Pulmonary artery endothelial cell (primary cell): ENCODE data around the gene IQSEC2. TPM values are rescaled to one million over a fixed set of nuclear protein-coding genes. Genes with fewer than 3 reads are reported as not detected.

Experiments used
- DNase-seq: peaks from one replicate; pipeline ENCODE4 v3.0.0-alpha.2; 2011; ENCODE audit warnings: low read depth, low spot score
- total RNA-seq: library from RNA; depleted of rRNA; stranded (reverse); fragments of >200 nt; gene quantifications from 2 replicates; pipeline ENCODE4 v1.2.3, GENCODE V29; 2014

IQSEC2 gene
- total RNA-seq, 1 donor from 2014 or later, result 3.6 TPM

DNA sequence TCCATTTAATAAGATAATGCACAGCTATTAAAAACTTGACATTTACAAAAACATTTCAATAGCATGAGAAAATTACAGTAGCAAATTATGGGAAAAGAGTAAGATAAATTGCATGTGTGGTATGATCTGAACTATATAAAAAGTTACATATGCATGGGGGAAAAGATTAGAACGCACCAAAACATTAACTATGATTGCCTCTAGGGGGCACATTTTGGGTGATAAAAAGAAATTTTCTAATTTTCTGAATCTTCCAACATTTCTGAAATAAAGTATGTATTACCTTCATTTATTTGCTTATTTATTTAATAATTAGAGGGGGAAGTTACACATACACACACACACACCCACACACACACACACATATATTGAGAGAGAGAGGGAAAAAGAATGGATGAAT lies 36.8 kb downstream of the IQSEC2 start:
- DNase-seq, result no peak

- DNase-seq, result no peak
Observed at GRCh38 chrX:53242310-53242709, 39.1 kb downstream of the IQSEC2 start.

DNA sequence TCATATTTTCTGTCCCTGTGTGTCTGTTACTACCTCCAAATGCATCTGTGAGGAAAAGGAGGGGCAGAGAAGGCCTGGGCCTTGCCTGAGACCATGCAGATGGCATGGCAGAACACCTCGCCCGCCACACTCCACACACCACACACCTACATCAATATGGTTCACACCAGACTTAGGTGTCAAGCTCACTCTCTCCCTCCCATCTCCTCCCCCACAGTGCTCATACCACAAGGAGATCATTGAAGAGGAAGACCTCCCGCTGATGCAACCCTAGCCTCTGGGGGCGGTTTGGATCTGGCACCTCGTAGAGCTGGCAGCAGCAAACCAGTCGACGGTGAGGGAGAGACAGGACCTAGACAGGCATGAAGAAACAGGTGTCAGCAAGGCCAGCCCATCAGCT lies 39.8 kb downstream of the IQSEC2 start:
- no peak for DNase-seq

- DNase-seq, result no peak
Observed at GRCh38 chrX:53239474-53239873, 41.9 kb downstream of the IQSEC2 start.

DNA sequence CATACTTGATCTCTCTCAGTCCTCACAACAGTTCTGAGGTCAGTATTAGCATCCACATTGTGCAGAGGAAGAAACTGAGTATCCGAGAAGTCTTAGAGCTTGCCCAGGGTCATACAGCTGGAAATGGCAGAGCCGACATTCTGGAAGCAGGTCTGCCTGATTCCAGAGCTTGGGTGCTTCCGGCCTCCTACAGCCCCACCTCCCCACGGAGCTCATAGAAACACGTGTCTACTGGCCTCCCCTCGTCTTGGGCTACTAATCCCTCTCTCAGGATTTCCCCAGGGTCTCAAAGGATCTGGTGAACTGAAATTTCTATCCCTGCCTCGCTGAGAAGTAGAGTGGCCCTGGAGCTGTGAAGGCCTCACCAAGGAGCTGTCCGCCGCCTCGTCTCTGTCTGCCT lies 44.3 kb downstream of the IQSEC2 start:
- no peak for DNase-seq

GRCh38 chrX:53236025-53236679 lies 45.2 kb downstream of the IQSEC2 start:
- DNase-seq, result no peak

DNA sequence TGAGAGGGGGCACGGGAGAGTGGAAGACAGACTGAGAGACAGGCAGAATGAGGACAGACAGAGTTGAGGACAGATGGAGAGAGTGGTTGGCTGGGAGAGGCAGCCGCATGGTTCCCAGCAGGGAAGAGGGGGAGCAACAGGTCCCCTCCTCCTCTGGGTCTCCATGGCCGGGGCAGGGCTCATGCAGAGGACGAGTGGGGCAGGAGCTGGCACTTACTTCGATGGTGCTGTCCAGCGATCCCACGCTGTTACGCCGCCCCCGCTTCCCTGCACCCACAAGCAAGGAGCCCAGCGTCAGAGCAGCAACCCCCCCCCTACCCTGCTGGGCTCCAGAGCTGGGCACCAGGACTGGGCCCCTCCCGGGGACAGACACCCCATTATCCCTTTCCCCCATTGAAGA lies 45.8 kb downstream of the IQSEC2 start:
- DNase-seq, result no peak

- DNase-seq, result no peak
Observed at GRCh38 chrX:53234484-53234883, 46.9 kb downstream of the IQSEC2 start.

DNA sequence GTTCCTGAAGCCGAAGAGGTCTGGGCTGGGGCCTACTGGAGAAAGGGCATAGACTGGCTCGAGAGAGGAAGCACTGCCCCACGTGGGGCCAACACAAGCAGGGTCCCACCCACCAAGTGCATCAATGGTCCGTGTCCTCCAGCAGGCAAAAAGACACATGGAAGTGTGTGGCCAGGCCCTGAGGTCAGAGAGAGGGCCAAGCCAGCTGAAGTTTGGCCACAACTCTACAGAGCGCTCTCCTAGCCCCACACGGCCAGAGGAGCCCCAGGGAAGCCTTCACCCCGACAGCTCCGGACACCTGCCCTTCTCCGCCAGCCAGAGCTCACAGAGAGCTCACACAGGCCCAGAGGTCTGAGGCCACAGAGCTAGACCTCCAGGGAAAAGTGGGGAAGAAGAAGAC lies 47.8 kb downstream of the IQSEC2 start:
- DNase-seq, result no peak

GRCh38 chrX:53230116-53230515 lies 51.3 kb downstream of the IQSEC2 start:
- DNase-seq, result no peak

DNA sequence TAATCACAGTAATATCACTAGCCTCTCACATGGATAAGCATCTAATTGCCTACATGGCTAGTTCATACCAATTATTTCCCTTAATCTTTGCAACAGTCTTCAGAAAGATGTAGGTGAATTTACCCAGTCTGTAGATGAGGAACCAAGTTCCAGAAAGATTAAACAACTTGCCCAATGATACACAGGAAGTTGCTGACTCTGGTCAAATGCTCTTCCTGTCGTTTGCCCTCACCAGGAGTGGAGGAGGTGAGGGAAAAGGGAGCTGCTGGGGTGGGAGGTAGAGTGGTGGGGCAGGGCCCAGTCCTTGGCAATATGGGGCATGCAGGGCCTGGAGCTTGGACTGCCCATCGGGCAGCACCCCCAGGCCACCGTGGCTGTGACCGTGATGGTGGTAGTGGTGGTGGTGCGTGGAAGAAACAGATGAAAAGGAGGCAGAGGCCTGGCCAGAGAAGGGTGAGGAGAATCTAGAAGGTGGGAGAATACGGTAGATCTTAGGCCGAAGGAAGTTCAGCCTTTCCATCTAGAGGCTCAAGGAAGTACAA lies 54.1 kb downstream of the IQSEC2 start:
- no peak for DNase-seq

- DNase-seq, result peak; percentile 74
Observed at GRCh38 chrX:53224860-53225797, 56.3 kb downstream of the IQSEC2 start, which contains the start of gene KDM5C. Gene KDM5C (minus strand): TSS chrX:53225207. CDS start chrX:53224889, 318 bp downstream.

DNA sequence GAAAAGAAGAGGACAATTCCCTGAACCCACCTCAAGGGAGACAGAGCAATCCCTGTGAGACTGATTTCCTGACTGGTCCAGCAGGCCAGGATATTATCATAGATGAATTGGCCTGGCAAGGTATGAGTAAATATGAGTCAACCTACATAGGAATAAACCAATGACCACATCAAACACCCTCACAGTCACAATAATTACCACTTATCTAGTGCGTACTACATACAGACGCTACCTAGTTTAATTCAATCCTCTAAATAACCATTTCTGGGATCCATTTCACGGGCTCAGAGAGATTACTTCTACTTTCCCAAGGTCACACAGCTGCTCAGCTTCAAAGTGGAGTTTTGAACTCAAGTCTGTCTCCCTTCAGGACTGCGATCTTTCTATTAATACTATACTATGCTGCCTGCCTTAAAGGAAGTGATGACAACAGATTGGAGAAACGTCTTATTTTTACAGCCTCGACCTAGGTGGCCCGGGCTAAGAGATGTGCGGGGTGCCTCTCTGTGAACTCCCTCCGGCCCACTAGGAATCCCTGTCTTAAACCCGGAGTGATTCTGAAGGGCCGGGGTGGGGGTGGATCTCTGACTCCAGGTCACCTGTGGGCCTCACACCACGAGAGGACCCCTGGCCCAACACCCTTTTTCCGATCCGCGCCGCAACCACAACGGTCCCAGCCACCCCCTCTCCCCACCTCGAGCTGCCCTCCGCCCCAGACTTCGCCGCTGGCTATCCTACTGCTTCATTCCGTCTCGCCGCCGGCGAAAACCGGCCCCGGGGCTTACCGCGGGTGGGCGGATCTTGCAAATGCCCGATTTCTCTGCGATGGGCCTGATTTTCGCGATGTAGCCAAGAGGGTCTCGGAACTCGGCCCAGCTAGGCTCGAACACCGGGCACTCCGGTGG lies 57.2 kb downstream of the IQSEC2 start:
- no peak for DNase-seq

DNA sequence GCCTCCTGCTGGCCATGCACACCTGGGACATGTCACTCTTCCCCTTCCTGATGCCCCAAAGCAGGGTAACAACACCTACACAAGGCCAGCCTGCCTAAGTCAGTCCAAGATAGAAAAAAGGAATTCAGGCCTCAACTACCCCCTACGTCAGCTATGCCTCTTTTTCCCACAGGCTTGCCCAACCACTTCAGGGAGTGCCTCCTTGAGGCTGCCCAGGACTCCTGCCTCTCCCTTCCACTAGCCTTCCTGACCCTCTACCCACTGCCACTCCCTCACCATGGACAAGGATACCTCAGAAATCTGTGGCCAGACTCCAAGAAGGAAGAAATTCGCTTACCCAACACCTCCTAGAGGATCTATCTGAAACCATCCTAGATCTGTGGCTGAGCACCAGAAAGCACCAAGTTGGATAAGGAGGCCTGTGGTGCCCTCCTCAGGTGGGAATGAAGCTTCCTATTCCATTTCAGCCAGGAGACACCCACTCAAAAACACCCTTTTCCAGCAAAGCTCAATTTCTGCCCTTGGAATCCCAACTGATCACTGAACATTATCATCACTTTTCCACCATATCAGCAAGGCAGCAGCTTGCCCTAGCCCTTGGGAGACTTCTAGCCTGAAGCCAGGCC lies 58.2 kb downstream of the IQSEC2 start:
- no peak for DNase-seq

Other genes starting within 250 kb of the IQSEC2 start
- 2.7 and 3.2 TPM in 2 replicates for gene GPR173, start 232.8 kb downstream of the IQSEC2 start, total RNA-seq
- 9.8 and 10.0 TPM in 2 replicates for gene TSPYL2, start 199.2 kb downstream of the IQSEC2 start, total RNA-seq
- gene KANTR, start 187.4 kb downstream of the IQSEC2 start, total RNA-seq, result 4.6 and 5.7 TPM in 2 replicates
- 62.6 and 100 TPM in 2 replicates for gene KDM5C, start 56.4 kb downstream of the IQSEC2 start, total RNA-seq
- 15.8 and 26.9 TPM in 2 replicates for gene SMC1A, start 141.1 kb upstream of the IQSEC2 start, total RNA-seq
- 0.26 and 0.32 TPM in 2 replicates for gene RIBC1, start 141.3 kb upstream of the IQSEC2 start, total RNA-seq
- 71.6 and 83.1 TPM in 2 replicates for gene HSD17B10, start 152.8 kb upstream of the IQSEC2 start, total RNA-seq